GM18519 (cell line): ENCODE data around the gene ALDH1L1.

Experiments
- ATAC-seq: cut with Tn5 transposase; IDR thresholded peaks from one replicate; pipeline ENCODE4 v1.9.1; 2021; ENCODE audit warnings: mild to moderate bottlenecking, moderate library complexity; ENCODE audit not compliant: unreplicated experiment, low FRiP score

The ALDH1L1 gene

GRCh38 chr3:126061301-126062032, 118.9 kb downstream of the ALDH1L1 start:
- no peak for ATAC-seq

- ATAC-seq: no peak
Measured at GRCh38 chr3:126060613-126061145, 119.7 kb downstream of the ALDH1L1 start.

- ATAC-seq: no peak
Measured at GRCh38 chr3:126058666-126059065, 121.7 kb downstream of the ALDH1L1 start.

- no peak for ATAC-seq
Measured at GRCh38 chr3:126057936-126058335, 122.5 kb downstream of the ALDH1L1 start.

GRCh38 chr3:126057501-126057819, 122.9 kb downstream of the ALDH1L1 start:
- ATAC-seq: no peak

GRCh38 chr3:126056681-126057500, 123.5 kb downstream of the ALDH1L1 start:
- no peak for ATAC-seq

GRCh38 chr3:126056088-126056487, 124.3 kb downstream of the ALDH1L1 start:
- no peak for ATAC-seq

GRCh38 chr3:126054870-126055269, 125.5 kb downstream of the ALDH1L1 start:
- no peak for ATAC-seq

- ATAC-seq: no peak
Measured at GRCh38 chr3:126053949-126054569, 126.3 kb downstream of the ALDH1L1 start.
